HG02981 (cell line): ENCODE measurements around the gene SCYL2.

Experiments used
- ATAC-seq: cut with Tn5 transposase; IDR thresholded peaks from one replicate; pipeline ENCODE4 v1.9.1; 2021; ENCODE audit warnings: mild to moderate bottlenecking, moderate library complexity; ENCODE audit not compliant: unreplicated experiment

Gene SCYL2

GRCh38 chr12:100372853-100373640, 106.1 kb downstream of the SCYL2 start:
- ATAC-seq = no peak

GRCh38 chr12:100375038-100375735, 108.2 kb downstream of the SCYL2 start:
- no peak for ATAC-seq

GRCh38 chr12:100376161-100376560, 109.2 kb downstream of the SCYL2 start:
- ATAC-seq = no peak

- ATAC-seq = no peak
These were observed 114.4 kb downstream of the SCYL2 start for GRCh38 chr12:100381379-100381778.

GRCh38 chr12:100382338-100382737, 115.4 kb downstream of the SCYL2 start:
- no peak for ATAC-seq

- no peak for ATAC-seq
These were observed 116.9 kb downstream of the SCYL2 start for GRCh38 chr12:100383586-100384558.

- no peak for ATAC-seq
These were observed 117.6 kb downstream of the SCYL2 start for GRCh38 chr12:100384559-100384935.

GRCh38 chr12:100388382-100388781, 121.4 kb downstream of the SCYL2 start:
- no peak for ATAC-seq
